Upper lobe of left lung (tissue), 4 donors: ENCODE data around the gene FKBP5.

Source experiments
- EP300 ChIP-seq, 4 donors: sonication (generic); formaldehyde crosslinking; IDR thresholded peaks; one replicate each; pipeline ENCODE4 v1.5.1; 2017; ENCODE audit warnings: antibody characterized with exemption in 4 of 4, control low read depth in 2 of 4
- POLR2A ChIP-seq, 4 donors: fragments of 450-650 bp; IDR thresholded peaks; one replicate each; pipeline ENCODE4 v1.5.1; 2016 to 2017; ENCODE audit warnings: antibody characterized with exemption in 4 of 4, mild to moderate bottlenecking in 2 of 4
- POLR2AphosphoS5 ChIP-seq, 2 donors: sonication (generic); formaldehyde crosslinking; IDR thresholded peaks; one replicate each; pipeline ENCODE4 v1.5.1; 2017; ENCODE audit warnings: antibody characterized with exemption in 2 of 2
- TF ChIP-seq, protein P1 (sequence below), 6 experiments: fragments of 450-650 bp in 4 of 6; fragments of 200-600 bp in 2 of 6; sonication (generic) in 2 of 6; IDR thresholded peaks; one replicate each; pipeline ENCODE4 v1.5.1; 2016 to 2019; ENCODE audit warnings: antibody characterized with exemption in 6 of 6

DNA sequence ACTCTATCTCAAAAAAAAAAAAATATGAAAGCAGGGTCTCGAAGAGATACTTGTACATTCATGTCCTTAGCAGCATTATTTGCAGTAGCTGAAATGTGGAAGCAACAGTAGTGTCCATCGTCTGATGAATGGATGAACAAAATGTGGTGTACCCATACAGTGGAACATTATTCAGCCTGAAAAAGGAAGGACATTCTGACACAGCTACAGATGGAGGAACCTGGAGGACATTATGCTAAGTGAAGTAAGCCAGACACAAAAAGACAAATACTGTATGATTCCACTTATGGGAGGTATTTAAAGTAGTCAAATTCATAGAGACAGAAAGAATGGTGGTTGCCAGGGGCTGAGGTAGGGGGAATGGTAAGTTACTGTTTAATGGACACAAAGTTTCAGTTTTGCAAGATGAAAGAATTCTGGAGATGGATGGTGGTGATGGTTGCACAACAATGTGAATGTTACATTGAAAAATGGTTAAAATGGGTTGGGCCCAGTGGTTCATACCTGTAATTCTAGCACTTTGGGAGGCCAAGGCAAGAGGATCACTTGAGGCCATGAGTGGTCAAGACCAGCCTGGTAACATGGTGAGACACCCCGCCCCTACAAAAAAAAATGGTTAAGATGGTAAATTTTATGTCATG lies 164.2 kb downstream of the FKBP5 start:
- TF ChIP-seq POLR2A (IDR thresholded peaks at IDR 0.05), result no peak
- TF ChIP-seq, protein P1, sequence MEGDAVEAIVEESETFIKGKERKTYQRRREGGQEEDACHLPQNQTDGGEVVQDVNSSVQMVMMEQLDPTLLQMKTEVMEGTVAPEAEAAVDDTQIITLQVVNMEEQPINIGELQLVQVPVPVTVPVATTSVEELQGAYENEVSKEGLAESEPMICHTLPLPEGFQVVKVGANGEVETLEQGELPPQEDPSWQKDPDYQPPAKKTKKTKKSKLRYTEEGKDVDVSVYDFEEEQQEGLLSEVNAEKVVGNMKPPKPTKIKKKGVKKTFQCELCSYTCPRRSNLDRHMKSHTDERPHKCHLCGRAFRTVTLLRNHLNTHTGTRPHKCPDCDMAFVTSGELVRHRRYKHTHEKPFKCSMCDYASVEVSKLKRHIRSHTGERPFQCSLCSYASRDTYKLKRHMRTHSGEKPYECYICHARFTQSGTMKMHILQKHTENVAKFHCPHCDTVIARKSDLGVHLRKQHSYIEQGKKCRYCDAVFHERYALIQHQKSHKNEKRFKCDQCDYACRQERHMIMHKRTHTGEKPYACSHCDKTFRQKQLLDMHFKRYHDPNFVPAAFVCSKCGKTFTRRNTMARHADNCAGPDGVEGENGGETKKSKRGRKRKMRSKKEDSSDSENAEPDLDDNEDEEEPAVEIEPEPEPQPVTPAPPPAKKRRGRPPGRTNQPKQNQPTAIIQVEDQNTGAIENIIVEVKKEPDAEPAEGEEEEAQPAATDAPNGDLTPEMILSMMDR (IDR thresholded peaks at IDR 0.05), result no peak
- no peak for TF ChIP-seq EP300 (IDR thresholded peaks at IDR 0.05)
- no peak for TF ChIP-seq POLR2AphosphoS5 (IDR thresholded peaks at IDR 0.05)
